ENCODE data around the gene TERB1. TPM values are rescaled to one million over a fixed set of nuclear protein-coding genes. Genes with fewer than 3 reads are reported as not detected.

The TERB1 gene
- total and polyA plus RNA-seq, 2 donors (not counting 3 experiments of a cell fraction or from before 2014, with no cell fraction given) = not detected

DNA sequence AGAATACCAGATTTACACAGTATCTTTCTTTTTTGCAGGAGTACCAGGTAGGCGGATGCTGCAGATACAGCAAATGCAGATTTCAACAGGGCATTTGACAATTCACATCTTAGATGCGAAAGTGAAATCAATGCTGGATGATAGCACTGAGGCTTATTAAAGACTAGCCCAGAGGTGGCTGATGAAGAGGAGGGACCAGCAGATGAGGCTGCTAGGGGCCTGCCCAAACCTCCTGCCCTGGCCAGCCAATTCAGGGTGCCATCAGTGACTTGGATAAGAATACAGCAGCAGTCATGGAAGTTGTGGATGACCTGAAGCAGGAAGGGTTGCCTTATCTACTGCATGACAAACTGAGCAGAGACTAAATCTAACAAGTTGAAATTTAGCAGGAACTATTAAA, 48.4 kb downstream of the TERB1 start:
- Histone ChIP-seq H3K36me3 (ENCODE audit: control insufficient read depth in 2 of 2, extremely low read depth in 1 of 2, insufficient read depth in 2 of 2, low read length in 2 of 2) (peaks cover 3 to 11% of the 10 kb centered on the region in 2 experiments), H3K4me1 (ENCODE audit: control insufficient read depth, extremely low read depth, insufficient read depth, low read length) (peaks cover 20% of the 10 kb centered on the region), H3K9ac (replicated peaks; ENCODE audit: extremely low read depth, insufficient read depth, low read length) (no peak overlapping the region), H3K79me2 (ENCODE audit: control insufficient read depth, insufficient read depth, low read length) (peaks cover 33% of the 10 kb centered on the region), H3K9me3 (replicated peaks; ENCODE audit: control insufficient read depth, insufficient read depth, low read length) (no peaks in the 10 kb centered on the region), H2AFZ (ENCODE audit: low read depth, low read length) (no peak overlapping the region), H3K27me3 (ENCODE audit: control insufficient read depth in 2 of 2, insufficient read depth in 2 of 2, low read length in 2 of 2) (peaks cover 4 to 8% of the 10 kb centered on the region in 2 experiments), H3K4me2 (ENCODE audit: insufficient read depth, low read length) (no peak overlapping the region), H4K20me1 (replicated peaks; ENCODE audit: control insufficient read depth, extremely low read depth, insufficient read depth, low read length) (peaks cover 8% of the 10 kb centered on the region), H3K27ac (ENCODE audit: insufficient read depth, low read depth, low read length) (no peak overlapping the region), H3K4me3 (replicated peaks in 1 of 3; ENCODE audit: insufficient read depth in 1 of 3, low read depth in 1 of 3, low read length in 3 of 3) (no peak overlapping the region), H3K9me1 (replicated peaks; ENCODE audit: control insufficient read depth, extremely low read depth, insufficient read depth, low read length) (no peaks in the 10 kb centered on the region)
- dilution Hi-C loops (cut with MboI; ENCODE audit: extremely low pct_ligation_motif_present, low sequenced_read_pairs) = no loop called here
- BruUV-seq (replicated peaks) = no TSS peak
- POLR2A ChIA-PET = no interaction called here
- DNase-seq (ENCODE audit: low read depth, low spot score) (no peak), FAIRE-seq (no peak)
- CTCF ChIA-PET = interaction anchor here (3.4 kb wide), 1 partner anchor 11 kb away, joined by 69 read pairs; no protein-coding TSS in a partner anchor
- TF ChIP-seq POLR2AphosphoS5 (IDR thresholded peaks at IDR 0.05; ENCODE audit: insufficient read depth, low read depth, low read length) (no peak), POLR2A (IDR thresholded peaks at IDR 0.05; ENCODE audit: low read depth, low read length) (no peak)
- intact Hi-C loops (cut with micrococcal nuclease) = loop anchor here (5.0 kb wide), 1 partner anchor 79 kb away; the partner anchor contains the start of gene NAE1

DNA sequence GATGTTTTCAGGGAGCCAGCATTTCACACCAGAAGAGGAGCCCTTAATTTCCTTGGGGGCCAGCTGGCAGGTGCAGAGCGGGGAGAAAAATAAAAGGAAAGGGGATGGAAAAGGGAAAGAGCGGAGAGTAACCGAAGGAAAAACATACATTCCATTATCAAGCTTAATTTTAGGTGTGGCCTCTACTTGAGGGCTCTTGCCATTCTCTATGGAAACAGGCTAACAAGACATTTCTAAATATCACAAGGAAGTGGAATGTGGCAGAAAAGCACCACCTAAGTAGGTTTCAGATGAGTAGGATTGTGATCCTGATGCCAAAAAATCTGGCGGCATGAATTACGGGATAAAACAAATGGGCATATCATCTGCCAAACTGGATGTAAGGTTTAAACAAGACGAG, 49.0 kb downstream of the TERB1 start:
- POLR2A ChIA-PET = interaction anchor here (1.1 kb wide), 1 partner anchor 11 kb away, joined by 4 read pairs; no protein-coding TSS in a partner anchor
- BruUV-seq (replicated peaks) = no TSS peak
- dilution Hi-C loops (cut with MboI; ENCODE audit: extremely low pct_ligation_motif_present, low sequenced_read_pairs) = no loop called here

More for the DNA sequence above, 49.0 kb downstream of the TERB1 start:
- peaks cover 8% of the 10 kb centered on the region for H4K20me1 ChIP-seq (replicated peaks; ENCODE audit: control insufficient read depth, extremely low read depth, insufficient read depth, low read length)
- no peaks in the 10 kb centered on the region for H3K9me3 ChIP-seq (replicated peaks; ENCODE audit: control insufficient read depth, insufficient read depth, low read length)
- H3K4me3 ChIP-seq (replicated peaks in 1 of 3; ENCODE audit: insufficient read depth in 1 of 3, low read depth in 1 of 3, low read length in 3 of 3) = peak overlapping the region in 1 of 3 experiments; percentile 30
- intact Hi-C loops (cut with micrococcal nuclease) = loop anchor here (5.0 kb wide), 1 partner anchor 80 kb away; the partner anchor contains the start of gene NAE1
- H2AFZ ChIP-seq (ENCODE audit: low read depth, low read length) = peak overlapping the region; percentile 90
- DNase-seq (ENCODE audit: low read depth, low spot score) (no peak), FAIRE-seq (no peak)
- no peaks in the 10 kb centered on the region for H3K9me1 ChIP-seq (replicated peaks; ENCODE audit: control insufficient read depth, extremely low read depth, insufficient read depth, low read length)
- peaks cover 3 to 11% of the 10 kb centered on the region in 2 experiments for H3K36me3 ChIP-seq (ENCODE audit: control insufficient read depth in 2 of 2, extremely low read depth in 1 of 2, insufficient read depth in 2 of 2, low read length in 2 of 2)
- H3K9ac ChIP-seq (replicated peaks; ENCODE audit: extremely low read depth, insufficient read depth, low read length) = no peak overlapping the region
- H3K27me3 ChIP-seq (ENCODE audit: control insufficient read depth in 2 of 2, insufficient read depth in 2 of 2, low read length in 2 of 2) = peaks cover 4 to 8% of the 10 kb centered on the region in 2 experiments
- TF ChIP-seq JUN (IDR thresholded peaks at IDR 0.05; ENCODE audit: borderline replicate concordance, insufficient read depth, insufficient read length, low read depth) = no peak
- TF ChIP-seq FOS (IDR thresholded peaks at IDR 0.05; ENCODE audit: borderline replicate concordance, insufficient read depth, low read length) = no peak
- no peak for TF ChIP-seq POLR2AphosphoS5 (IDR thresholded peaks at IDR 0.05; ENCODE audit: insufficient read depth, low read depth, low read length)
- TF ChIP-seq, protein P1, sequence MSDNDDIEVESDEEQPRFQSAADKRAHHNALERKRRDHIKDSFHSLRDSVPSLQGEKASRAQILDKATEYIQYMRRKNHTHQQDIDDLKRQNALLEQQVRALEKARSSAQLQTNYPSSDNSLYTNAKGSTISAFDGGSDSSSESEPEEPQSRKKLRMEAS (IDR thresholded peaks at IDR 0.05; ENCODE audit: insufficient read depth, insufficient read length) = no peak
- TF ChIP-seq MYC (IDR thresholded peaks at IDR 0.05; ENCODE audit: low read depth, low read length) = no peak
- no peak for TF ChIP-seq POLR2A (IDR thresholded peaks at IDR 0.05; ENCODE audit: low read depth, low read length)
- TF ChIP-seq GATA2 (IDR thresholded peaks at IDR 0.05; ENCODE audit: insufficient read depth, insufficient read length, low read depth, low read length) = no peak
- TF ChIP-seq EZH2 (IDR thresholded peaks at IDR 0.05; ENCODE audit: borderline replicate concordance, low read depth, low read length, severe bottlenecking) = no peak
- TF ChIP-seq, protein P2, sequence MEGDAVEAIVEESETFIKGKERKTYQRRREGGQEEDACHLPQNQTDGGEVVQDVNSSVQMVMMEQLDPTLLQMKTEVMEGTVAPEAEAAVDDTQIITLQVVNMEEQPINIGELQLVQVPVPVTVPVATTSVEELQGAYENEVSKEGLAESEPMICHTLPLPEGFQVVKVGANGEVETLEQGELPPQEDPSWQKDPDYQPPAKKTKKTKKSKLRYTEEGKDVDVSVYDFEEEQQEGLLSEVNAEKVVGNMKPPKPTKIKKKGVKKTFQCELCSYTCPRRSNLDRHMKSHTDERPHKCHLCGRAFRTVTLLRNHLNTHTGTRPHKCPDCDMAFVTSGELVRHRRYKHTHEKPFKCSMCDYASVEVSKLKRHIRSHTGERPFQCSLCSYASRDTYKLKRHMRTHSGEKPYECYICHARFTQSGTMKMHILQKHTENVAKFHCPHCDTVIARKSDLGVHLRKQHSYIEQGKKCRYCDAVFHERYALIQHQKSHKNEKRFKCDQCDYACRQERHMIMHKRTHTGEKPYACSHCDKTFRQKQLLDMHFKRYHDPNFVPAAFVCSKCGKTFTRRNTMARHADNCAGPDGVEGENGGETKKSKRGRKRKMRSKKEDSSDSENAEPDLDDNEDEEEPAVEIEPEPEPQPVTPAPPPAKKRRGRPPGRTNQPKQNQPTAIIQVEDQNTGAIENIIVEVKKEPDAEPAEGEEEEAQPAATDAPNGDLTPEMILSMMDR (IDR thresholded peaks at IDR 0.05; ENCODE audit: extremely low read depth in 1 of 2, insufficient read depth in 1 of 2, low read depth in 1 of 2, low read length in 2 of 2) = no peak
- H3K4me2 ChIP-seq (ENCODE audit: insufficient read depth, low read length) = peak overlapping the region; percentile 90
- peaks cover 20% of the 10 kb centered on the region for H3K4me1 ChIP-seq (ENCODE audit: control insufficient read depth, extremely low read depth, insufficient read depth, low read length)
- no peak overlapping the region for H3K27ac ChIP-seq (ENCODE audit: insufficient read depth, low read depth, low read length)
- H3K79me2 ChIP-seq (ENCODE audit: control insufficient read depth, insufficient read depth, low read length) = peaks cover 39% of the 10 kb centered on the region
- CTCF ChIA-PET = interaction anchor here (0.6 to 3.4 kb wide), 11 partner anchors 10 to 144 kb away, joined by 3 to 69 read pairs (median 6); partner anchors contain the start of genes NAE1 and TERB1

All from endothelial cell of umbilical vein (primary cell).